Measurements from ENCODE around the gene IL18RAP.

Gene IL18RAP

GRCh38 chr2:102421890-102422759 is 835 bp upstream of the IL18RAP start:
- no peak for DNase-seq (ENCODE audit: low read depth in 2 of 3, low spot score in 1 of 3)

GRCh38 chr2:102423368-102423767 is 408 bp downstream of the IL18RAP start:
- DNase-seq (ENCODE audit: low read depth in 2 of 3, low spot score in 1 of 3) = no peak

- no peak for DNase-seq (ENCODE audit: low read depth in 2 of 3, low spot score in 1 of 3)
Observed at GRCh38 chr2:102424754-102425153, 1.8 kb downstream of the IL18RAP start.

GRCh38 chr2:102425441-102426132 is 2.6 kb downstream of the IL18RAP start:
- no peak for DNase-seq (ENCODE audit: low read depth in 2 of 3, low spot score in 1 of 3)

- DNase-seq (ENCODE audit: low read depth in 2 of 3, low spot score in 1 of 3) = no peak
Observed at GRCh38 chr2:102427249-102427648, 4.3 kb downstream of the IL18RAP start.

- no peak for DNase-seq (ENCODE audit: low read depth in 2 of 3, low spot score in 1 of 3)
Observed at GRCh38 chr2:102428573-102428972, 5.6 kb downstream of the IL18RAP start.

GRCh38 chr2:102432386-102432785 is 9.4 kb downstream of the IL18RAP start:
- no peak for DNase-seq (ENCODE audit: low read depth in 2 of 3, low spot score in 1 of 3)

- no peak for DNase-seq (ENCODE audit: low read depth in 2 of 3, low spot score in 1 of 3)
Observed at GRCh38 chr2:102433973-102434654, 11.2 kb downstream of the IL18RAP start.

GRCh38 chr2:102434655-102435381 is 11.9 kb downstream of the IL18RAP start:
- DNase-seq (ENCODE audit: low read depth in 2 of 3, low spot score in 1 of 3) = no peak

GRCh38 chr2:102435741-102436140 is 12.8 kb downstream of the IL18RAP start:
- DNase-seq (ENCODE audit: low read depth in 2 of 3, low spot score in 1 of 3) = no peak

GRCh38 chr2:102436323-102436722 is 13.4 kb downstream of the IL18RAP start:
- peak in 1 of 3 donors; percentile 35 for DNase-seq (ENCODE audit: low read depth in 2 of 3, low spot score in 1 of 3)

GRCh38 chr2:102437122-102437521 is 14.2 kb downstream of the IL18RAP start:
- DNase-seq (ENCODE audit: low read depth in 2 of 3, low spot score in 1 of 3) = no peak

- no peak for DNase-seq (ENCODE audit: low read depth in 2 of 3, low spot score in 1 of 3)
Observed at GRCh38 chr2:102438111-102438510, 15.2 kb downstream of the IL18RAP start.

- no peak for DNase-seq (ENCODE audit: low read depth in 2 of 3, low spot score in 1 of 3)
Observed at GRCh38 chr2:102438578-102438977, 15.6 kb downstream of the IL18RAP start.

GRCh38 chr2:102439065-102439695 is 16.2 kb downstream of the IL18RAP start:
- DNase-seq (ENCODE audit: low read depth in 2 of 3, low spot score in 1 of 3) = no peak

GRCh38 chr2:102442967-102443828 is 20.2 kb downstream of the IL18RAP start:
- peak; percentile 28 to 51 (median 34) for DNase-seq (ENCODE audit: low read depth in 2 of 3, low spot score in 1 of 3)

GRCh38 chr2:102444233-102444632 is 21.3 kb downstream of the IL18RAP start:
- no peak for DNase-seq (ENCODE audit: low read depth in 2 of 3, low spot score in 1 of 3)

- no peak for DNase-seq (ENCODE audit: low read depth in 2 of 3, low spot score in 1 of 3)
Observed at GRCh38 chr2:102446936-102447335, 24.0 kb downstream of the IL18RAP start.

- peak; percentile 51 to 68 (median 63) for DNase-seq (ENCODE audit: low read depth in 2 of 3, low spot score in 1 of 3)
Observed at GRCh38 chr2:102449370-102449974, 26.5 kb downstream of the IL18RAP start.

Data from stimulated activated CD4-positive, alpha-beta T cell treated with anti-CD3 and anti-CD28 coated beads, Interleukin-12 subunit alpha, Interleukin-12 subunit beta, amount 100 ng/mL, for 48 hours (primary cell).